BJ (cell line): ENCODE results near the gene PHACTR2. TPM values are rescaled to one million over a fixed set of nuclear protein-coding genes. Genes with fewer than 3 reads are reported as not detected.

Experiments used
- CTCF ChIA-PET: fragments of 350-600 bp; formaldehyde crosslinking; extraction: SDS; loops from one replicate; lab custom pipeline; 2021; ENCODE audit warnings: antibody characterized with exemption, inconsistent platforms; lab: Yijun Ruan, JAX
- POLR2A ChIA-PET: fragments of 300-600 bp; sonication (Branson Sonifier 250); formaldehyde crosslinking; extraction: SDS; loops from one replicate; lab custom pipeline; 2021; ENCODE audit warnings: antibody characterized with exemption; lab: Charles Lee
- DNase-seq: peaks from one replicate; pipeline ENCODE4 v3.0.0-alpha.2; 2011; ENCODE audit warnings: low read depth
- H3K27me3 ChIP-seq: 2 replicates; pipeline ENCODE4 v1.6.0; 2011; ENCODE audit warnings: low read length; ENCODE audit not compliant: control insufficient read depth, insufficient read depth
- H3K36me3 ChIP-seq: 2 replicates; pipeline ENCODE4 v1.5.1; 2011; ENCODE audit warnings: low read length; ENCODE audit not compliant: control insufficient read depth, insufficient read depth
- H3K4me3 ChIP-seq: 2 replicates; pipeline ENCODE4 v1.5.1; 2011; ENCODE audit warnings: low read depth, mild to moderate bottlenecking, control low read depth, low read length
- polyA plus RNA-seq: library from polyadenylated mRNA; depleted of rRNA; stranded (reverse); fragments of >200 nt; gene quantifications from 2 replicates; pipeline ENCODE4 v1.2.3, GENCODE V29; 2011
- TF ChIP-seq, protein P1 (sequence below): IDR thresholded peaks from 2 replicates; pipeline ENCODE4 v1.5.1; 2011; ENCODE audit warnings: low read depth, mild to moderate bottlenecking, control low read depth, inconsistent platforms, low read length, moderate library complexity; ENCODE audit not compliant: insufficient read depth

Gene PHACTR2
- polyA plus RNA-seq, 1 experiment, result 26.0 TPM

DNA sequence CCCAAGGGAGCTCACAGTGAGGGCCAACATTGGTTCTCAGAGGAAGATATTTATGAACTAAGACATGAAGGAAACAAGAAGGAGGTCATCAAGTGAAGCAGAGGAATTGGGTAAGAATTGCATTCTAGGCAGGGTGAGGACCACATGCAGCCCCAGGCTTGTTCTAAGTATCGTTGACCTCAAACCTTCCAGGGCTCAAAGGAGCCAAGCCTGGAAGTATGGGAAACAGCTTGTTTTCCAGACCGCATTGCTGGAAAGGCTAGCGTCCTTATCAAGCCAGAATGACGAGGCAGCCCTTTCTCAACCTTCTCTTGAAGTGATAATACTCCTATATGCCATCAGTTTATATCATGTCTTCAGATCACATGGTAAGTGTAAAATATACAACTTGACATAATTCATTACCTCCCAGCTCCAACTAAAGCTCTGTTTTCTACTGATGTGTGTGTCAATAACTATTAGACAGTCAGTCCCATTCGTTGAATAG is 79.6 kb downstream of the PHACTR2 start:
- POLR2A ChIA-PET, result no interaction called here
- Histone ChIP-seq H3K4me3 (no peak overlapping the region), H3K27me3 (no peaks in the 10 kb centered on the region), H3K36me3 (peaks cover 1% of the 10 kb centered on the region; the same call in 1 of the 2 replicates)
- TF ChIP-seq, protein P1, sequence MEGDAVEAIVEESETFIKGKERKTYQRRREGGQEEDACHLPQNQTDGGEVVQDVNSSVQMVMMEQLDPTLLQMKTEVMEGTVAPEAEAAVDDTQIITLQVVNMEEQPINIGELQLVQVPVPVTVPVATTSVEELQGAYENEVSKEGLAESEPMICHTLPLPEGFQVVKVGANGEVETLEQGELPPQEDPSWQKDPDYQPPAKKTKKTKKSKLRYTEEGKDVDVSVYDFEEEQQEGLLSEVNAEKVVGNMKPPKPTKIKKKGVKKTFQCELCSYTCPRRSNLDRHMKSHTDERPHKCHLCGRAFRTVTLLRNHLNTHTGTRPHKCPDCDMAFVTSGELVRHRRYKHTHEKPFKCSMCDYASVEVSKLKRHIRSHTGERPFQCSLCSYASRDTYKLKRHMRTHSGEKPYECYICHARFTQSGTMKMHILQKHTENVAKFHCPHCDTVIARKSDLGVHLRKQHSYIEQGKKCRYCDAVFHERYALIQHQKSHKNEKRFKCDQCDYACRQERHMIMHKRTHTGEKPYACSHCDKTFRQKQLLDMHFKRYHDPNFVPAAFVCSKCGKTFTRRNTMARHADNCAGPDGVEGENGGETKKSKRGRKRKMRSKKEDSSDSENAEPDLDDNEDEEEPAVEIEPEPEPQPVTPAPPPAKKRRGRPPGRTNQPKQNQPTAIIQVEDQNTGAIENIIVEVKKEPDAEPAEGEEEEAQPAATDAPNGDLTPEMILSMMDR, result no peak
- no peak for DNase-seq
- CTCF ChIA-PET, result no interaction called here

DNA sequence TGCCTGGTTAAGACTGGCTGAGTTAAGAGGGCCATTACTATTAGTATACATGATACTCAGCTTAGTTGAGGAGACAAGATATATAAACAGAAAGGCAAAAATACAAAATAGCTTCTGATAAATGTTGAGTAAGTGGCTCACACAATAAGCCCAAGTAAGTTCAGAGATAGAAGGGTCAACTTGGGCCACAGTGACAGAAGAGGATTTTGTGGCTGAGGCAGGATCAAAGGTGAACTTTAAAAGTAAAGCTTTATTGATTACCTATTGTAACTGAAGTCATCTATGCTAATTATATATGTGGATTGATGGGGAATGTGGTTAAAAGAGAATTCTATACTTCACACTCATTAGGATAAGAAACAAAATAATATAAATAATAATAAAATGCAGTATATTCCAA is 80.8 kb downstream of the PHACTR2 start:
- no peak for DNase-seq
- ChIA-PET POLR2A (no interaction called here), CTCF (interaction anchor here (1.6 kb wide), 1 partner anchor 8 kb away, joined by 8 read pairs; no protein-coding TSS in a partner anchor)
- peaks cover 1% of the 10 kb centered on the region; the same call in 1 of the 2 replicates for H3K36me3 ChIP-seq
- TF ChIP-seq, protein P1, result no peak
- H3K27me3 ChIP-seq, result no peaks in the 10 kb centered on the region
- no peak overlapping the region for H3K4me3 ChIP-seq

DNA sequence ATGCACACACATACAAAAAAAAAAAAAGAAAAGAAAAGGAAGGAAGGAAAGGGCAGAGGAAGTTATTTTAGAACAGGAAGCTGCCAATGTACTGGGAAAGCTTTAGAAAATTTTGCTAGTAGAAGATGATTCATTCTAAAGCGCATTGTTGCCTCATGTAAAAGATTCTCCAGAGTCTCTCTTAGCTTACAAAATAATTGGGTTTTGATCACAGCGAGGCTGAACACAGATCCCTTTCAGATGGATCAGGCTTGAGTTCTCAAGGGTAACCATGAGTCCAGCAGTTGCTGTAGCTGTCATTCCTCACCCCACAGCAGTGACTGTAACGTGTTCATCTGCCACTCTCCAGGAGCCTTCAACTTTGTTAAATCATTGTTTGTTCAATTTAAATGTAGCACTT is 81.9 kb downstream of the PHACTR2 start:
- ChIA-PET POLR2A (interaction anchor here (0.7 kb wide), 3 partner anchors 16 to 247 kb away, joined by 6 to 14 read pairs (median 9); partner anchors contain the start of gene LTV1), CTCF (interaction anchor here (1.6 kb wide), 1 partner anchor 10 kb away, joined by 8 read pairs; no protein-coding TSS in a partner anchor)
- no peak for DNase-seq

DNA sequence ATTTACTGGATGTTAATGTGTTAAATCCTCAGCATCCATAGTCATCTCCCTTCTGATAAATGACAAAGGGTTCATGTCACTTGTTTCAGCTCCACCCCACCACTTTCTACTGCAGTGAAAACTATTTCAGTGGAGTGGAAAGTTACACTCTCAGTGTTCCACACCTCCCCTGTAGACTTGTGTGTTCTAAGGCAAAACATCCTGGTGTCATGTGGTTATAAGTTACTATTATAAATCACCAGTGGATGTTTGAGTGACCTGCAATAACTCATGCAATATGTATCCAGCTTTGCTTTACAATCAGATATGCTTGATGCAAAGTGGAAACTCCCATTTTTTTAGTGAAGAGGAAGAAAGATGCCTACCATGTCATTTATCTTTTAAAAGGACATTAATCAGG is 83.3 kb downstream of the PHACTR2 start:
- no peak overlapping the region for H3K4me3 ChIP-seq
- CTCF ChIA-PET, result no interaction called here
- H3K27me3 ChIP-seq, result no peaks in the 10 kb centered on the region
- POLR2A ChIA-PET, result no interaction called here
- DNase-seq, result no peak
- H3K36me3 ChIP-seq, result peaks cover 5% of the 10 kb centered on the region
- TF ChIP-seq, protein P1, result no peak

More for the DNA sequence above, 81.9 kb downstream of the PHACTR2 start:
- no peak overlapping the region for H3K4me3 ChIP-seq
- H3K36me3 ChIP-seq, result no peaks in the 10 kb centered on the region
- TF ChIP-seq, protein P1, result no peak
- H3K27me3 ChIP-seq, result no peaks in the 10 kb centered on the region

DNA sequence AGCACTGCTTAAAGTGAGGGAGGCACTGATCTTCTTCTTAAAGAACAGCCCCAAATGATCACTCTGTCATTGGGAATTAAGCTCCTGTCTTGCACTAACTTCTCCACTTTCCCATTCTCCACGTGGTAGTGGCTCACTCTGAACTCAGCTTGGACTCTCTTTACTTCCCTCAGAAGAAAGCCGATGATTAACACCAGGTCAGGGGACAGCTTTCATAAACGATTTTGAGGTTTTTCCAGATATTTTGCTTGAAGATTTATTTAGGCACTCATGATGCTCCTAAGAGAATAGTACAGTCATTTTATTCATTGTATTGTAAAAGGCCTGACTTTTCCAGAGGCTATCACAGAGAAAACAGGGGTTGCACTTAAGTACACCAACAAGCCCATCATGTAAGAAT is 84.4 kb downstream of the PHACTR2 start:
- Histone ChIP-seq H3K27me3 (no peaks in the 10 kb centered on the region), H3K36me3 (peaks cover 5% of the 10 kb centered on the region), H3K4me3 (no peak overlapping the region)
- CTCF ChIA-PET, result interaction anchor here (1.2 kb wide), 1 partner anchor 12 kb away, joined by 3 read pairs; no protein-coding TSS in a partner anchor
- no peak for DNase-seq
- TF ChIP-seq, protein P1, result no peak
- POLR2A ChIA-PET, result interaction anchor here (0.7 kb wide), 1 partner anchor 32 kb away, joined by 3 read pairs; no protein-coding TSS in a partner anchor
